ENCODE measurements around the gene MPV17L2. TPM values are rescaled to one million over a fixed set of nuclear protein-coding genes. Genes with fewer than 3 reads are reported as not detected.

Gene MPV17L2
- total and polyA plus RNA-seq, 2 of the 4 experiments (the other 2 are of a cell fraction): 7.2 to 19.5 TPM

GRCh38 chr19:18160493-18160970 lies 32.5 kb upstream of the MPV17L2 start:
- peaks cover 11% of the 10 kb centered on the region for H4K20me1 ChIP-seq (ENCODE audit: insufficient read depth, low read length)
- H2BK15ac ChIP-seq (ENCODE audit: low read depth, low read length): no peak overlapping the region
- peaks cover 11% of the 10 kb centered on the region for H3K9me1 ChIP-seq (ENCODE audit: insufficient read depth, low read length)
- H3K36me3 ChIP-seq (ENCODE audit: control insufficient read depth, insufficient read depth, low read length): peaks cover 33% of the 10 kb centered on the region
- BruUV-seq (replicated peaks): no TSS peak
- in situ Hi-C loops (cut with MboI; ENCODE audit: low sequenced_read_pairs) (no loop called here), intact Hi-C loops (cut with micrococcal nuclease) (no loop called here), dilution Hi-C loops (cut with HindIII; ENCODE audit: low sequenced_read_pairs, unreplicated experiment) (no loop called here)
- 0 out of 2 replicates have a peak overlapping the region, but pooled peaks have one; percentile 6 for H3K56ac ChIP-seq (ENCODE audit: extremely low read depth, insufficient read depth, low read length)
- no peak overlapping the region for H4K91ac ChIP-seq (ENCODE audit: insufficient read depth, low read depth, low read length)
- ChIA-PET POLR2A (ENCODE audit: unreplicated experiment) (no interaction called here), CTCF (interaction anchor here (1.1 kb wide), 1 partner anchor 93 kb away, joined by 3 read pairs; no protein-coding TSS in a partner anchor)
- whole genome bisulfite sequencing, 2 experiments (ENCODE audit: extremely low coverage in 2 of 2, insufficient read length in 1 of 2): no CpG with 5 or more reads among the region's 13 CpGs
- H2AFZ ChIP-seq (replicated peaks; ENCODE audit: low read length, poor library complexity): peak overlapping the region; percentile 87
- no peak for ATAC-seq (ENCODE audit: low read depth)
- H2AK9ac ChIP-seq (replicated peaks; ENCODE audit: low read depth, low read length, poor library complexity): peak overlapping the region; percentile 90
- no peak overlapping the region for H2BK20ac ChIP-seq (ENCODE audit: low read depth, low read length)
- H3K27me3 ChIP-seq (ENCODE audit: control insufficient read depth, insufficient read depth, low read length): no peaks in the 10 kb centered on the region
- no peak overlapping the region for H3K27ac ChIP-seq (ENCODE audit: insufficient read depth, low read length)
- no peak overlapping the region; the same call in 1 of the 2 replicates for H3K18ac ChIP-seq (ENCODE audit: low read depth, low read length)
- H2BK5ac ChIP-seq (ENCODE audit: low read depth, low read length, poor library complexity, severe bottlenecking): no peak overlapping the region
- TF ChIP-seq CTCF (conservative IDR thresholded peaks at IDR 0.05; ENCODE audit: low read depth, low read length): no peak
- H3K4me2 ChIP-seq (ENCODE audit: low read depth, low read length): no peak overlapping the region; the same call in 1 of the 2 replicates
- peak overlapping the region; percentile 14; the same call in 1 of the 2 replicates for H2AK5ac ChIP-seq (ENCODE audit: low read depth, low read length)
- H2BK120ac ChIP-seq (ENCODE audit: low read depth, low read length): no peak overlapping the region
- no peak overlapping the region for H3K23ac ChIP-seq (ENCODE audit: low read depth, low read length)
- peaks cover 15% of the 10 kb centered on the region for H3K4me1 ChIP-seq (ENCODE audit: control insufficient read depth, insufficient read depth, low read length)
- no peak overlapping the region for H4K5ac ChIP-seq (ENCODE audit: low read depth, low read length)
- no peak overlapping the region for H3K9ac ChIP-seq (ENCODE audit: low read depth, low read length)
- H3K14ac ChIP-seq (replicated peaks; ENCODE audit: low read depth, low read length): no peak overlapping the region
- DNase-seq: no peak
- no peak overlapping the region for H3K4me3 ChIP-seq (ENCODE audit: insufficient read depth, low read depth, low read length)
- H4K8ac ChIP-seq (ENCODE audit: low read depth in 2 of 2, low read length in 2 of 2): no peak overlapping the region; a peak in 1 of 4 replicates
- H3K4ac ChIP-seq (ENCODE audit: low read depth, low read length): no peak overlapping the region
- H3K79me1 ChIP-seq (ENCODE audit: low read depth in 1 of 2, low read length in 2 of 2): peaks cover 11 to 34% of the 10 kb centered on the region in 2 experiments
- no peaks in the 10 kb centered on the region for H3K9me3 ChIP-seq (ENCODE audit: control insufficient read depth, insufficient read depth, low read length)

All from IMR-90 (cell line).